Measurements from ENCODE around the gene OTUB2.

OTUB2 gene

DNA sequence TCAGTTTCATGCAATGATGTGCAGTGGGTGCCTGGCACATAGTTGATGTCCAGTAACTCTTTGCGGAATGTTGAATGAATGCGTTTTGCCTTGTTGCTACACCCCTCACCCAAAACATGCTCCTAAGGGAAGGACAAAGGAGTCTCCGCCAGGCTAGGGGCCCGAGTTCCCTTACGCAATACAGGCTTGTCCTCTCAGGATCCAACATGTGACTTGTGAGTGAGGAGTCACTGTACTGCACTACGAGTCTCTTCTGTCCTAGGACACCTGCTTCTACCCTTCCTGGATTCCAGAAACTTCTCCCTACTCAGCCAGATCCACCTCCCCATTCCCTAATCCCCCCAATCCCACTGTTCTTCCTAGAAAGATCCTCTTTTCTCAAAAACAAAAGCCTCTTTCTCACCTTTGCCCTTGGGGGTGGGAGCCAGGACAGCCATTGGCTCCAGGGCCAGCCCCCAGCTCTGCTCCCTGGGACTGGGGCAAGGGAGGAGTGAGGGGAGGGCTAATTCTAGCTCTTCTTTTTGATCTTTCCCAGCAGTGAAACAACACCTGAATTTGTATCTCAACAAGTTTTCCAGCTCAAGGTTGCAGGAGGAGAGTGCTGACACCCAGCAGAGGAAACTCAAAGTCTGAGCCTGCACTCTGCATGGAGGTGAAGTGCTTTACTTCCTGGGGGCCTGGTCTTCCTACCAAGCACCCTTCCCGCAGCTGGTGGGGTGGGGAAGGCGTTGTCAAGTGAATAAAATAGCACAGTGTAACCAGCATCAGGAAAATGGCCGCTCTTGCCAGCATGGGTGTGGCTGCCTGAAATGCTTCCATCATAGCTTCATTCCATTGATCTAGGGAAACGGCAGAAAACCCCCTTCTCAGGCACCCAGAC is 3.4 kb upstream of the OTUB2 start:
- no peak for DNase-seq

DNA sequence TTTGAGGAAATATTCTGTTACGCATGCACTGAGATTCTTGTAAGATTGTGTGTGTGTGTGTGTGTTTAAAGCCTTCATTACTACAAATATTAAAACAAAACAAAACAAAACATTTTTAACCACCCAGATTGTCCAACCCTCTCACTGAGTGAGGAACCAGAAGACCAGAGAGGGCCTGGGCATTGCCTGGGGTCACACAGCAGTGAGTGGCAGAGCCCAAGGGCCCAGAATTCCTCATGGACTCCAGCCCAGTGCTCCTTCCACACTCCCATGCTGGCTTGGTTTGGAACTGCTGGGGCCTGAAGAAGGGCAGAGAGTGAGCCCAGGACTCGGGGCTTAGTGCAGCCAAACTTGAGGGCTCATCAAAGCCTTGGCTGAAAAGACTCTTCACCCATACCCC is 1.6 kb upstream of the OTUB2 start:
- DNase-seq = no peak

DNA sequence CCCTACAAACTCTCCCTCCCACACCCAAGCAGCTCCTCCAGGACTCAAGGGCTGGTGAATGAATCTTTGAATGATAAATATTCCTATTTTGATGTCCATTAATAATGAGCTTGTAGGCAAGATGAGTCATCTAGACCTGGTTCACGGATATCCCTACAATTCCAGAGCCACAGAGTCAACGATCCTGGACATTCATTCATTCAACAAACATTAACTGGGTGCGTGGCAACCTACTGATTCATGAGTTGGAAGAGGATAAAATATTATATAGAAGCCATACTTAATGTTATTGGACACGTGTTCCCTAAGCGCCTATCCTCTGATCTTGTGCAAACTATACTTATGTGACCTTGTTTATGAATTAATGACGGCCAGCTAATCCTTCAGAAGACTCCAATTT is 420 bp upstream of the OTUB2 start:
- DNase-seq = no peak

DNA sequence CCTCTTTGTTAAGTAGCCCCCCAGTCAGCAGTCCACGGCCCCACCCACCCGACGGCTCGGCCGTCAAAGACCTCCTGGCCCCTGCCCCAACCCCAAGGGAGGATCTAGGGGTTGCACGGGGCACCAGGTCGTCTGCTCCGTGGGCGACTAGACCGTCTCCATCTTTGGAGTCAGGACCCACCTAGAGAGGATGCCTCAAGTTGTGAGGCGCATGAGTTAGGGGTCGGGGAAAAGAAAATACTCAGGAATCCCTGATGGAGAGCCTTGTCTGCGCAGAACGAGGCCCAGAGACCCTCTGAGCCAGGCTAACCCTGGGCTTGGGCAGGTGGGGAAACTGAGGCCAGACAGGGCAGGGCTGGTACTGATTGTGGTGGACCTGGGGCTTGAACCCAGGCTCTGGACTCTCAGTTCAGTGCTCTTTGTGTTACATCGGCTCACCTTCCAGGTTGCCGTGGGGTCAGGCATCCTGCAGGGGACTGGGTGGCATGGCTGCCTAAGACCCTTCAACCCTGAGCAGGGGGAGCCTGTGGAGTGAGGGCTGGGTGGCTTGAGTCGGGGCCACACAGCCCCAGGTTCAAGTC is 839 bp downstream of the OTUB2 start:
- DNase-seq = no peak

GRCh38 chr14:94027566-94028449 is 1.7 kb downstream of the OTUB2 start:
- DNase-seq = no peak

- no peak for DNase-seq
Observed at GRCh38 chr14:94028450-94028826, 2.3 kb downstream of the OTUB2 start.

DNA sequence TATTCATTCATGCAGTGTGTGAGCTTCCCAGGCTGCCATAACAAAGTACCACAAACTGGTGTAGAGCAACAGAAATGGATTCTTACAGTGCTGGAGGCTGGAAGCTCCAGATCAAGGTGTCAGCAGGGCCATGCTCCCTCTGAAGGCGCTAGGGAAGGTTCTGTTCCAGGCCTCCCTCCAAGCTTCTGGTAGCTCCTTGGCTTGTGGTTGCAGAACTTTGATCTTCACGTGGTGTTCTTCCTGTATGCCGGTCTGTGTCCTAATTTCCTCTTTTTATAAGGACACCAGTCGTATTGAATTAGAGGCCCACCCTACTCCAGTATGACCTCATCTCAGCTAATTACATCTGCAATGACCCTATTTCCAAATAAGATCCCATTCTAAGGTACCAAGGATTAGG is 3.1 kb downstream of the OTUB2 start:
- peak; percentile 57 to 72 for DNase-seq

- DNase-seq = no peak
Observed at GRCh38 chr14:94029671-94030203, 3.6 kb downstream of the OTUB2 start.

DNA sequence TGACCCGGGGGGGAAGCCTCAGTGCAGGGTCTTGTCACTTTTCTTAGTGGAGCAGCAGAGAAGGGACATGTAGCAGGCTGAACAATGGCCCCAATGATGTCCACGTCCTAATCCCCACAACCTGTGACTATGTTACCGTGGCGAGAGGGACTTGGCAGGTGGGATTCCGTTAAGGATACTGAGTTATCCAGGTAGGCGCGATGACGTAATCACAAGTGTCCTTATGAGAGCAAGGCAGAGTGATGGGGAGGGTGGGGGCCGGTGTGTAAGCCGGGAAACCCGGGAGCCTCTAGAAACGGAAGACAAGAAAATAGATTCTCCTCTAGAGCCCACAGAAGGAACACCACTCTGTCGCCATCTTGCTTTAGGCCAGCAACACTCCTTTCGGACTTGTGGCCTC is 4.4 kb downstream of the OTUB2 start:
- no peak for DNase-seq

DNA sequence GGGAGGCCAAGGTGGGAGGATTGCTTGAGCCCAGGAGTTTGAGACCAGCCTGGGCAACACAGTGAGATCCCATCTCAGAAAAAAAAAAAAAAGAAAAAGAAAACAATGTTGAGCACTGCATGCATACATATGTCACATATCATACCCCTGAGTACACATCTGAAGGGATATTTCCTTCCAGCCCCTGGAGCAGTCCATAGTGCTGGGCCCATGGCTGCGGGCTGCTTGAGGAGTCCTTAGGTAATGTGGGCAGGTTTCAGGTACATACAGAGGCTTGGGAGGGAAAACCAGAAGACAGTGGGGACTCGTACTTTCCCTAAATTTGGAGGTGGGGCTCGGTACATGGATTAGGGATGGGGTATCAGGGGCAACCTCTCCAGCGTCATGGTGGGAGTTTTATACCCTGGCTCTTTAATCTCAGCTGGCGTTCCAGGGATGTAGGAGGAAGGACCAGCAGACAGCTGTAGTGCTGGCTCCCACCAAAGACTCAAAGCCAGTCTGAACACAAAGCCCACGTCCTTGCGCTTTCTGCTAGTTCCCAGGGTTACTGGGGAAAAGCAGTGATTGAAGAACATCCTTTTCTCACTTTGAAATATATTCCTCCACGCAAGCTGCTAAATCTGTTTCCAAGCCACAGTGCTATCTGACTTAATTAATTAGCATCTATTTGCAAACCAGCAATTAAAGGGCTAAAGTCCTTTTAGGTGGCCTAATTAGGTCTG is 5.2 kb downstream of the OTUB2 start:
- no peak for DNase-seq

- no peak for DNase-seq
Observed at GRCh38 chr14:94031883-94032279, 5.7 kb downstream of the OTUB2 start.

DNA sequence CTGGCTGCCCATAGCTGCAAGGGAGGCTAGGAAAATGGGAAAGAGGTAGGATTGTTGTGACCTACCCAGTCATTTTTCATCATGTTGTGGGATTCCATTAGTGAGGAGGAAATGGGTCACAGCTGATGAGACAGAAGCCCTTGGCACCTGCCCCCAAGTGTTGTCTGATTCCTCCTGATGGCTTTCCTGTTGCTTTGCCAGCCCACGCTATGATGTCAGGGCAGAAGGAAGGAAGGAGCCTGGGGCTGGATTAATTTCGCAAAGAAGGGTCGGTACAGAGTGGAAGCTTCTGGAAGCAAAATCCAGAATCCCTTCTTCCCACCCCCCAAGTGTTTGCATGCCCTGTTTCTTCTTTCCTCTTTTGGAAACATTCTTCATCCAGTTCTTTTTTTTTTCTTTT is 8.7 kb downstream of the OTUB2 start:
- DNase-seq = no peak

DNA sequence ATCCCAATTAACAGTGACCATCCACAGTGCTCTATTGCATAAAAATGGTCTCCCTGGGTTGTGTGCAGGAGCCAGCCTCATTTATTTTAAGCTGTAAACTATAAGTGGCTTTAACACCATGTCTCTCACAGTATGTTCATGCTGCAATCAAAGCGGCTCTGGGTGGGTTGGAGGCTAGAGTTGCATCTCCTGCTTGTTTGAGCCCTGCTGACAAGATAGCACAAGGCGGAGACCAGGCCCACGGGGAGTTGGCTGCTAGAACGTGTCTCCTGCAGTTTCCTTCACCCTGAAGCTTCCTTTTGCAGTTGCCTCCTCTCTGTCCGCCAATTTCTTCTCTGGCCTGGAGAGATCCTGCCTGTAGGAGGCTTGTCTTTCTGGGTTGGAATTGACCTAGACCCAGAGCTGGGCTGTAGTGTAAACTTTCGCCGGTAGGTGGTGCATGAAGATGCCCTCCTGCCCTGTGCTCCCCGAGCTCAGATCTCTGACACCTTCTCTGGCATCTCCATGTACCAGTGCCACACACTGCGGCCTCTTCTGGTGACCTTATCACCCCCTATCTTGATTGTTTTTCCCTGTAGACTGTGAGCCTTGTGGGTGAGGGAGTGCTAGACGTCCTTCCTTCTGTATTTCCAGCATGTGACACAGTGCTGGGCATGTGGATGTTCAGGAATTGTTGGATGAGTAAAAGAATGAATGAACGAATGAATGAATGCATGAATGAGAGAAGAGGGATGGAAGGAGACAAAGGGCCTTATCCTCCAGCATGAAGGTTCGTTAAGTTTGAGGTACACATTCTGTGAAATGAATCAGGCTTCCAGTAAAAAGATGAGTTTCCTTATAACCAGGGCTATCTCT is 10.4 kb downstream of the OTUB2 start:
- peak; percentile 56 to 87 for DNase-seq

GRCh38 chr14:94037954-94038353 is 11.8 kb downstream of the OTUB2 start:
- no peak for DNase-seq

- DNase-seq = no peak
Observed at GRCh38 chr14:94038510-94038909, 12.4 kb downstream of the OTUB2 start.

- DNase-seq = no peak
Observed at GRCh38 chr14:94038921-94039629, 12.9 kb downstream of the OTUB2 start.

DNA sequence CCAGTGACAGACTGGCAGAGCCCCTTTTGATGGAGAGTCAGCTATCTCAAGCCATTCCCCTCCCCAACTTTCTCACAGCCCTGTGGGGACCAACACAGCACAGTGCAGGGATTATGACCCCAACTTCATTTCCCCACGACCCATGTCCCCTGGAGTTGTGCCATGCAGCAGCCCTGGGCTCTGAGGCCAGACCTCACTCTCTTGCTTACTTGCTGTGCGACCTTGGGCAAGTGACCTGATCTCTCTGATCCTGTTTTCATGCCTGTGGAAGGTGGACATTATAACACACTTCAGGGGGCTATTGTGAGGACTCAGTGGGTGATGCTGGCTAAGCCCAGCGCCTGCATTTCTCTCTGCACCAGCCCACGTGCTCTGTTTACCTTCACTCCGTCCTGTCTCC is 14.1 kb downstream of the OTUB2 start:
- no peak for DNase-seq

- no peak for DNase-seq
Observed at GRCh38 chr14:94040796-94041195, 14.7 kb downstream of the OTUB2 start.

DNA sequence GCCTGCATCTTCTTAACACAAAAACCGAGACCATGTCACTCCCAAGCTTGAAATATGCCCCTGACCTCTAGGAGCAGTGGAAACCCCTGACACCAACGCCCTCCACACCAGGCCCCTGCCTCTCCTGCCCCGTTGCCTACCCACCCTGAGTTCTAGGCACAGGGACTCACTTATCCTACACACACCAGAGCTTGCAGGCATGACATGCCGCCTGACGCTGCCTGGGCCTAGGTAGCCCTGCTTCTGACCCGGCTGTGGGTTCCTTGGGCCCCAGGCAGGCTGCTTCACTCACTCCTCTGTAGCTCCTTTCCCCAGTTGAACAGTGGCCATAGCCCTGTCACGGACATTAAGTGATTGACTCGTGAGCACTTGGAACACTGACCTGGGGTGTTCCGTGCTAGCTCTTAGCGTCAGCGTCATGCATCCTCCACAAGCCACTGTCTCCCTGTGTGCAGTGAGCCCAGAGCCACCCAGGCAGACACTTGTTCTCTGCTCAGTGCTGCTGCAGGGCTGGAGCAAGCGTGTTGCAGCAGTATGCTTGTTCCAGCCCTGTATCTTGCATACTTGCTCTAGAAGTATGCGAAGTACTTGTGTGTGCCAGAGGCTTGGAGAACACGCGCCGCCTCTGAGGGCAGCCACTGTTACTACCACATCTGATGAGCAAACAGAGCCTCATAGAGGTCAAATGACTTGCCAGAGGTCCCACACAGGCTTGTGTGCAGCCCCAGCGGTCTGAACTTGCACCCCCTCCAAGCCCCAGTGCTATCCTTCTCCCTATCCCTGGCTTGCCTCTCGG is 15.6 kb downstream of the OTUB2 start:
- DNase-seq = no peak

DNA sequence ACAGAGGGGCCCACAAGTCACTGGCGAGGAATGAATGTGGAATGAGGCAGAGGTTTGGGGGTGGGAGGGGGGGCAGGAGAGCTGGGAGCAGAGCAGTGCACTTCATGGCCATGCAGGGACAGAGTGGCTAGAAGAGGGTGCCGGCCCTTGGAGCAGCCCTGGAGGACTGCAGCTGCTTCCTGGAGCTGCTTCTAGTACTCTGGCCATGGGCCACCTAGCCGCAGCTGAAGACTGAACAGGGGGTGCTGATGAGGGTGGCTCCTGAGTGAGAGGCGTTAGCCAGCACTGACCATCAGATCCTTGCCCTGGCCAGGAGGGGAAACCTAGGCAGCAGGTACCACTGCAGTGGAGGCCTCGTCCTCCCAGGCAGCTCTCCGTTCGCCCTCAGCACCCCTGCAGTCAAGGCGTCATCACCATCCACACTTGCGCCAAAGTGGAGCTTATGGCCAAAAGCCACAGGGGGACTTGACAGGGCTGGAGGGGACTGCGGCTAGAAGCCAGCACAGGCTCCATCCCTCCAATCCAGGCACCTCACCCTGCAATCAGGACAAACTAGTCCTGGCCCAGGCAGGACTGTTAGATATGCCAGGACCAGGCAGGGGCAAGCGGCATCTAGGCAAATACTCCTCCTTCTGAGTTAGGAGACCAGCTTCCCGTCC is 16.4 kb downstream of the OTUB2 start:
- no peak for DNase-seq

Data from inflammatory macrophage treated with lipopolysaccharide for 1 hour (primary cell).